ENCODE measurements around the gene NOS1. TPM values are rescaled to one million over a fixed set of nuclear protein-coding genes. Genes with fewer than 3 reads are reported as not detected.
"Not testable (repeated sequence)": the region's sequence is repeated elsewhere in the genome, so short reads cannot be mapped to it uniquely, and the experiment has no call there.

The NOS1 gene
- total RNA-seq: not detected

DNA sequence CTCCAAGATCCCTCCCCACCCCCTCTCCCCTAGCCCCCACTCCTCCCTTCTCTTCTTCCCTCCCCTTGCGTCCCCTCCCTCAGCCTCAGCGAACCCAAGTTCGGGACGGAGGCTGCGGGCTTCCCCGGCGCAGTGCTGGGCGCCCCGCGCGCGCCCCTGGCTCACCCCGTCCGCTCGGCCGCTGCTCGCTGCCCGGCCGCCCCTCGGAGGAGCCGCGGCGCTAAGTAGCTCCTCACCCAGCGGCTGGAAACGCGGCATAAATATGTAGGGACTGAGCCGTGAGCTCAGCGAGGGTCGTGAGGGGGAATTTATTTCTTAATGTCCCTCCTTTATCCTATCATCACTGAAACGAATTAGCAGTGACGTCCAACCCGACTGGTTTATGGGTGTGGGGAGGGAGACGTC is at the start of gene NOS1:
TSS of gene NOS1 (minus strand) at position 280 of the 405 bp plus-strand sequence. CDS start 30,557 bp downstream, outside the sequence.
- no peak within 1 kb of the TSS for H3K27ac Mint-ChIP-seq
- ATAC-seq (replicated peaks in 1 of 2): no peak
- H3K4me1 Mint-ChIP-seq (ENCODE audit: low read depth): no peaks in the 10 kb centered on the region
- DNase-seq: no peak
- H3K36me3 Mint-ChIP-seq (ENCODE audit: insufficient read depth in 2 of 2): no peaks in the 10 kb centered on the region
- H3K4me3 Mint-ChIP-seq: no peak within 1 kb of the TSS
- H3K9me3 Mint-ChIP-seq: no peaks in the 10 kb centered on the region
- peaks cover 42% of the 10 kb centered on the region for H3K27me3 Mint-ChIP-seq (ENCODE audit: low read depth)

- peaks cover 2 to 3% of the 10 kb centered on the region in 2 donors for H3K9me3 Mint-ChIP-seq
- no peaks in the 10 kb centered on the region for H3K4me1 Mint-ChIP-seq (ENCODE audit: low read depth)
- H3K36me3 Mint-ChIP-seq (ENCODE audit: insufficient read depth in 2 of 2): no peaks in the 10 kb centered on the region
- DNase-seq (no peak), ATAC-seq (replicated peaks in 1 of 2) (no peak)
- peaks cover 5% of the 10 kb centered on the region for H3K27me3 Mint-ChIP-seq (ENCODE audit: low read depth)
- no peak overlapping the region for H3K4me3 Mint-ChIP-seq
- no peak overlapping the region for H3K27ac Mint-ChIP-seq
These were observed 47.9 kb upstream of the NOS1 start for GRCh38 chr12:117409286-117409685.

- no peak overlapping the region for H3K4me3 Mint-ChIP-seq
- DNase-seq (no peak), ATAC-seq (replicated peaks in 1 of 2) (no peak)
- no peaks in the 10 kb centered on the region for H3K4me1 Mint-ChIP-seq (ENCODE audit: low read depth)
- H3K9me3 Mint-ChIP-seq: no peaks in the 10 kb centered on the region
- H3K27me3 Mint-ChIP-seq (ENCODE audit: low read depth): peaks cover 5% of the 10 kb centered on the region
- no peaks in the 10 kb centered on the region for H3K36me3 Mint-ChIP-seq (ENCODE audit: insufficient read depth in 2 of 2)
- H3K27ac Mint-ChIP-seq: no peak overlapping the region
These were observed 46.9 kb upstream of the NOS1 start for GRCh38 chr12:117408161-117408791.

DNA sequence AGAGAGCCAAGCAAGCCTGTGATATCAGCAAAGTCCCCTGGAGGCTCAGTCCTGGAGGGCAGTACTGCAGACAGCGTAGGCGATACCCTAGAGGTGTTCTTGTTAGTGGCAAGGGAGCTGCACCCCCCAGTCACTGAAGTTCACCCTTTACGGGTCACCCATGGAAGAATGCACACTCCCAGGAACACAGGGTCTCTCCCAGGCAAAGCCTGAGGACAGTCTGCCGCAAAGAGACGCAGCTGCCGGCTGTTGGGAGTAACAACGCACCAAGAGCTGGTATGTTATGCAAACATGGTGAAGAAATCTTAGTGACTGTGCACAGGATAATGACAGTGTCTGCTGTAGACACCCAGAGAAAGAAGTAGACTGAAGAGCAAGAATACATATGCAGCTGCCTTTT is 43.5 kb upstream of the NOS1 start:
- Mint-ChIP-seq H3K36me3 (ENCODE audit: insufficient read depth in 2 of 2) (no peaks in the 10 kb centered on the region), H3K9me3 (peaks cover 2 to 3% of the 10 kb centered on the region in 2 donors), H3K4me3 (no peak overlapping the region), H3K27ac (no peak overlapping the region), H3K4me1 (ENCODE audit: low read depth) (no peaks in the 10 kb centered on the region), H3K27me3 (ENCODE audit: low read depth) (peaks cover 5% of the 10 kb centered on the region)
- ATAC-seq (replicated peaks in 1 of 2) (no peak), DNase-seq (no peak)

GRCh38 chr12:117404203-117404853 is 42.9 kb upstream of the NOS1 start:
- Mint-ChIP-seq H3K9me3 (peaks cover 2 to 6% of the 10 kb centered on the region in 2 donors), H3K27ac (no peak overlapping the region), H3K27me3 (ENCODE audit: low read depth) (peaks cover 5% of the 10 kb centered on the region), H3K4me3 (no peak overlapping the region), H3K36me3 (ENCODE audit: insufficient read depth in 2 of 2) (no peaks in the 10 kb centered on the region), H3K4me1 (ENCODE audit: low read depth) (no peaks in the 10 kb centered on the region)
- DNase-seq: no peak
- ATAC-seq (replicated peaks in 1 of 2): no peak

DNA sequence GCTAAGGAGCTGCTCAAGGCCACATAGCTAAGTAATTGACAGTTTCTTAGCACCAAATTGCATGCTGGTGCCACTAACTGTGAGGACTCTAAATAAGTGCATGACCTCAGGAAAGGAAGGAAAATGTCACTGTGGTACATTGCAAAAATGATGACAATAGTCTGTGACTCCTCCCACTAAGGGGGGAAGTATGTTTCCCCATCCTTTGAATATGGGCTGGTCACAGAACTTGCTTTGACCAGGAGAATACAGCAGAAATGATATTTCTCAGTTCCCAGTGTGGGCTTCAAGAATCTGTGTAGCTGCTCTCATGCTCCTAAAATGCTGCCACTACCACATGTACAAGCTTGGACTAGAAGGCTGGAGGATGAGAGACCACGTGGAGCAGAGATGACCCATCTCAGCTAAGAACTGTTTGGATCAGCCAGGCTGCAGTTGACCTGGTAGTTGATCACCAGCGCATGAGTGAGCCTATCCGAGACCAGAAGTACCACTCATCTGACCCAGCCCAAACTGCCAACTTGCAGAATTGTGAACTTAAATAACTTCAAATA is 42.2 kb upstream of the NOS1 start:
- Mint-ChIP-seq H3K27ac (no peak overlapping the region), H3K27me3 (ENCODE audit: low read depth) (peaks cover 5% of the 10 kb centered on the region), H3K36me3 (ENCODE audit: insufficient read depth in 2 of 2) (peaks cover 0 to 3% of the 10 kb centered on the region in 2 donors), H3K4me3 (no peak overlapping the region), H3K4me1 (ENCODE audit: low read depth) (no peaks in the 10 kb centered on the region), H3K9me3 (peaks cover 2 to 10% of the 10 kb centered on the region in 2 donors)
- ATAC-seq (replicated peaks in 1 of 2): no peak
- DNase-seq: no peak

DNA sequence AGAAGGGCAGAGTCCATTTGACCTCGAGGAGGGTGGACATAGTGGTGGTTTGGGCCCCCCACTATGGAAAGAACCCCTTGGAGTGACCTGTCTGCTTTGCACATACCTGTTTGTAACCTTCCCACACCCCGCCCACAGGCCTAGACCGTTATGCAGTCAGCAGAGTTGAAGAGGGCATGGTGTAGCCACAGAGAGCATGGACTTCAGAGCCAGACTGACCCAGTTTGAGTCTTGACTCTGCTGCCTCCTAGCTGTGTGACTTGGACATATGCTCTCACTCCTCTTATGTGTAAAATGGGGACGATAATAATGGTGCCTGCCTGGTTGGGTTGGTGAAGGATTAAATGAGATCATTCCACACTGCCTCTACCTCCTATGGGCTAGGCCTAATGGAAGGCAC is 40.9 kb upstream of the NOS1 start:
- H3K27me3 Mint-ChIP-seq (ENCODE audit: low read depth): peaks cover under 1% of the 10 kb centered on the region
- no peak overlapping the region for H3K27ac Mint-ChIP-seq
- no peak overlapping the region for H3K4me3 Mint-ChIP-seq
- H3K9me3 Mint-ChIP-seq: peaks cover 2 to 10% of the 10 kb centered on the region in 2 donors
- no peaks in the 10 kb centered on the region for H3K4me1 Mint-ChIP-seq (ENCODE audit: low read depth)
- ATAC-seq (replicated peaks in 1 of 2) (no peak), DNase-seq (no peak)
- peaks cover 0 to 3% of the 10 kb centered on the region in 2 donors for H3K36me3 Mint-ChIP-seq (ENCODE audit: insufficient read depth in 2 of 2)

GRCh38 chr12:117400912-117401311 is 39.5 kb upstream of the NOS1 start:
- no peak for DNase-seq
- Mint-ChIP-seq H3K27ac (no peak overlapping the region), H3K9me3 (peaks cover 4 to 10% of the 10 kb centered on the region in 2 donors), H3K4me3 (no peak overlapping the region), H3K4me1 (ENCODE audit: low read depth) (no peaks in the 10 kb centered on the region), H3K36me3 (ENCODE audit: insufficient read depth in 2 of 2) (peaks cover 0 to 3% of the 10 kb centered on the region in 2 donors), H3K27me3 (ENCODE audit: low read depth) (no peaks in the 10 kb centered on the region)
- no peak for ATAC-seq (replicated peaks in 1 of 2)

GRCh38 chr12:117398482-117398881 is 37.1 kb upstream of the NOS1 start:
- not testable (repeated sequence) for H3K4me1 Mint-ChIP-seq (ENCODE audit: low read depth); H3K27me3 Mint-ChIP-seq (ENCODE audit: low read depth); H3K36me3 Mint-ChIP-seq (ENCODE audit: insufficient read depth in 2 of 2); H3K4me3 Mint-ChIP-seq; ATAC-seq (replicated peaks in 1 of 2); DNase-seq; H3K27ac Mint-ChIP-seq
- peaks cover 4 to 12% of the 10 kb centered on the region in 2 donors for H3K9me3 Mint-ChIP-seq

DNA sequence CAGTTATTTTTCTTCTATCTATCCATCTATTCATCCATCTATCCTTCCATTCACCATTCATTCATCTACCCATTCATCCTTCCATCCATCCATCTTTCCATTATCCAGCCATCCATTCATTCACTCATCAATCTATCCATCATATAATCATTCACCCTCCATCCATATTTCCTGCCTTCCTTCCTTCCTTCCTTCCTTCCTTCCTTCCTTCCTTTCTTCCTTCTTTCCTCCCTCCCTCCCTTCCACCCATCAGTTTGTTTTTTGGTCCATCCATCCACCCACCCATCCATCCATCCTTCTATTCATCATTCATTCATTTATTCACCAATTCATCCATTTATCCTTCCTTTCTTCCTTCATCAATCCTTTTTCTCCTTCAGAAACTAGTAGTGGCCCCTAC is 34.3 kb upstream of the NOS1 start:
- no peaks in the 10 kb centered on the region for H3K27me3 Mint-ChIP-seq (ENCODE audit: low read depth)
- no peaks in the 10 kb centered on the region for H3K4me1 Mint-ChIP-seq (ENCODE audit: low read depth)
- H3K4me3 Mint-ChIP-seq: no peak overlapping the region
- ATAC-seq (replicated peaks in 1 of 2): no peak
- no peak overlapping the region for H3K27ac Mint-ChIP-seq
- H3K9me3 Mint-ChIP-seq: peaks cover 2 to 12% of the 10 kb centered on the region in 2 donors
- no peak for DNase-seq
- H3K36me3 Mint-ChIP-seq (ENCODE audit: insufficient read depth in 2 of 2): peaks cover 0 to 3% of the 10 kb centered on the region in 2 donors

DNA sequence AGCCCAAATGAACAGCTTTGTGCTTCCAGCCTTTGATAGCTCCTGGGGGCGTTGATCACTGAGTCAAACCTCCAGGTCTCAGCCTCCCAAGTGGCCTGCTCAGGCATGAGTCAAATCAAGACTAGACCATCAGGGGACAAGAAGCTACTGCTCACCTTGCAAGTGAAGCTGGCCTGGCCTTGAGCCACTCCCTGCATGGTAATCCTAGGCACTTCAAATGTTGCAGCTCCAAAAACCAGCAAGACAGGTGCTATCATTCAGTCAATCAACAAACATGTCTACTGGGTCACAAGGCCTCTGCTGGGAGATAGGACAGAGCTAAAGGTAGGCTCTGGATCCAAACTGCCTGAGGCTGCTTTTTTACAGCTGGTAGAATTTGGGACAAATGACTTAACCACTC is 33.1 kb upstream of the NOS1 start:
- ATAC-seq (replicated peaks in 1 of 2) (no peak), DNase-seq (no peak)
- H3K4me3 Mint-ChIP-seq: no peak overlapping the region
- H3K9me3 Mint-ChIP-seq: peaks cover 2 to 8% of the 10 kb centered on the region in 2 donors
- no peaks in the 10 kb centered on the region for H3K4me1 Mint-ChIP-seq (ENCODE audit: low read depth)
- no peaks in the 10 kb centered on the region for H3K27me3 Mint-ChIP-seq (ENCODE audit: low read depth)
- peaks cover 0 to 3% of the 10 kb centered on the region in 2 donors for H3K36me3 Mint-ChIP-seq (ENCODE audit: insufficient read depth in 2 of 2)
- H3K27ac Mint-ChIP-seq: no peak overlapping the region

GRCh38 chr12:117393656-117394055 is 32.2 kb upstream of the NOS1 start:
- no peak for DNase-seq
- Mint-ChIP-seq H3K36me3 (ENCODE audit: insufficient read depth in 2 of 2) (no peaks in the 10 kb centered on the region), H3K27me3 (ENCODE audit: low read depth) (no peaks in the 10 kb centered on the region), H3K4me3 (no peak overlapping the region), H3K9me3 (peaks cover 2 to 3% of the 10 kb centered on the region in 2 donors), H3K27ac (no peak overlapping the region), H3K4me1 (ENCODE audit: low read depth) (no peaks in the 10 kb centered on the region)
- no peak for ATAC-seq (replicated peaks in 1 of 2)

GRCh38 chr12:117390866-117391265 is 29.4 kb upstream of the NOS1 start:
- H3K9me3 Mint-ChIP-seq: peaks cover 0 to 3% of the 10 kb centered on the region in 2 donors
- no peak overlapping the region for H3K27ac Mint-ChIP-seq
- no peaks in the 10 kb centered on the region for H3K4me1 Mint-ChIP-seq (ENCODE audit: low read depth)
- H3K4me3 Mint-ChIP-seq: no peak overlapping the region
- DNase-seq (no peak), ATAC-seq (replicated peaks in 1 of 2) (no peak)
- H3K27me3 Mint-ChIP-seq (ENCODE audit: low read depth): no peaks in the 10 kb centered on the region
- H3K36me3 Mint-ChIP-seq (ENCODE audit: insufficient read depth in 2 of 2): no peaks in the 10 kb centered on the region

Measured in activated T-cell treated with anti-CD3 and anti-CD28 coated beads, Interleukin-2, amount 50 U/mL, for 72 hours (primary cell).